HL-60 (cell line): ENCODE data around the gene CFAP57.

Experiments used
- DNase-seq, 2 experiments: peaks; one replicate each; pipeline ENCODE4 v3.0.0-alpha.2; 2010 to 2020; ENCODE audit warnings: low read depth in 1 of 2, low spot score in 1 of 2
- H3K27ac ChIP-seq: fragments of 250-450 bp; sonication (Bioruptor Pico); replicated peaks from 2 replicates; pipeline ENCODE4 v1.5.1; 2020; ENCODE audit warnings: mild to moderate bottlenecking, moderate library complexity
- H3K27me3 ChIP-seq: fragments of 250-450 bp; sonication (Bioruptor Pico); 2 replicates; pipeline ENCODE4 v1.5.1; 2021; ENCODE audit warnings: mild to moderate bottlenecking, moderate library complexity; ENCODE audit not compliant: insufficient read depth, poor library complexity, severe bottlenecking
- H3K4me3 ChIP-seq: replicated peaks from 2 replicates; pipeline ENCODE4 v1.5.1; 2011; ENCODE audit warnings: mild to moderate bottlenecking, control low read depth, low read length; ENCODE audit not compliant: insufficient read depth
- CTCF ChIP-seq: IDR thresholded peaks from one replicate; pipeline ENCODE4 v1.5.1; 2011; ENCODE audit warnings: low read length, control low read depth, inconsistent platforms; ENCODE audit not compliant: insufficient read depth
- GABPA ChIP-seq: IDR thresholded peaks from 2 replicates; pipeline ENCODE4 v1.6.1; 2012; ENCODE audit warnings: low read depth
- POLR2AphosphoS5 ChIP-seq: IDR thresholded peaks from 2 replicates; pipeline ENCODE4 v1.6.1; 2012; ENCODE audit warnings: low read depth
- REST ChIP-seq: IDR thresholded peaks from 2 replicates; pipeline ENCODE4 v1.6.1; 2012; ENCODE audit warnings: low read depth; ENCODE audit not compliant: insufficient replicate concordance
- SPI1 ChIP-seq: IDR thresholded peaks from 2 replicates; pipeline ENCODE4 v1.6.1; 2012; ENCODE audit warnings: low read depth, mild to moderate bottlenecking, borderline replicate concordance

CFAP57 gene

GRCh38 chr1:43299101-43299500 lies 127.0 kb downstream of the CFAP57 start:
- Histone ChIP-seq H3K27me3 (no peaks in the 10 kb centered on the region), H3K27ac (no peak overlapping the region), H3K4me3 (no peak overlapping the region)
- no peak for DNase-seq
- TF ChIP-seq SPI1 (no peak), CTCF (no peak), GABPA (no peak), POLR2AphosphoS5 (no peak), REST (no peak)

GRCh38 chr1:43300378-43301094 lies 128.4 kb downstream of the CFAP57 start, which contains the start of gene TIE1:
TSS of gene TIE1 (plus strand) at chr1:43300982. CDS start at chr1:43301072, 90 bp downstream.
- H3K27ac ChIP-seq = no peak within 1 kb of the TSS
- no peaks in the 10 kb centered on the region for H3K27me3 ChIP-seq
- H3K4me3 ChIP-seq = no peak within 1 kb of the TSS
- DNase-seq = no peak
- TF ChIP-seq POLR2AphosphoS5 (no peak), CTCF (no peak), SPI1 (no peak), GABPA (no peak), REST (no peak)

GRCh38 chr1:43302201-43302600 lies 130.1 kb downstream of the CFAP57 start:
- DNase-seq = no peak
- no peak overlapping the region for H3K4me3 ChIP-seq
- TF ChIP-seq SPI1 (no peak), POLR2AphosphoS5 (no peak), GABPA (no peak), CTCF (no peak), REST (no peak)
- no peak overlapping the region for H3K27ac ChIP-seq
- H3K27me3 ChIP-seq = no peaks in the 10 kb centered on the region
